GM18511 (cell line): Measurements from ENCODE around the gene VAT1L.
"Not testable (repeated sequence)": the region's sequence is repeated elsewhere in the genome, so short reads cannot be mapped to it uniquely, and the experiment has no call there.

Experiments used
- ATAC-seq: cut with Tn5 transposase; IDR thresholded peaks from one replicate; pipeline ENCODE4 v1.9.1; 2021; ENCODE audit warnings: mild to moderate bottlenecking, moderate library complexity; ENCODE audit not compliant: unreplicated experiment

VAT1L gene

DNA sequence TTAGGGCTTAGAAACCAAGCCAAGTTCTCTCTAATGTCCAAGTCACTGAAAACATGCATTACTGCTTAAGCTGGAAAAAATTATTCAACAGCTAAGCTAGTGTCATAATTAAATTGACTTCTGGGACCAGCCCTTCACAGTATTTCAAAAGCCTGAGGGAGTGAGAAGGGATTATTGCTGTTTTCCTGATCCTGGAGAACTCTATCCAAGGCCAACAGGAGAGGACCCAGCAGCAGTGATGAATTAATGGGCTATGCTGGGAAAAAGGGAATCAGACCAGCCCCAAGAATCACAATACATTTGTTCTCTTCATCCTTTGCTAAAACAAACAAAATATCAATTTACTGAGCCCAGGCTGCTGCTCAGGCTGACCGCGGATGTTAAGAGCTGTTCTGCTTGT lies 199.4 kb downstream of the VAT1L start:
- no peak for ATAC-seq

DNA sequence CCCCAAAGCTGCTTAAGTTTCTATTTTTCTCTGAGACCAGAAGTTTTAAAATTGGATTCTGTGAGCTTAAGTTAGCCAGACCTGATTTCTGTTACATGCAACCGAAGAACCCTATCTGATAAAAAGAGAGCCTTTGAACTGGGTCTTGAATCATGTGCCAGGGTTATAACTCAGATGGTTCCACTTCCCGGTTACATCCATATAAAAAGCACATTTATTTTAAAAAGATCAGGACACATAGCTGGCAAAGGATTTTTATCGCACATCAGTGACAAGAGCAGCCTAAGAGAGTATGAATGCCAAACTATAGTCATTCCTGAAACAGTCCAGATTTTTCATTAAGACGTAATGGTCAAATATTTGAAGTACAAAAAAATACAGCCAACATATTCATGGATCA lies 201.5 kb downstream of the VAT1L start:
- no peak for ATAC-seq

GRCh38 chr16:77991701-77992100 lies 203.3 kb downstream of the VAT1L start:
- ATAC-seq, result no peak

GRCh38 chr16:77992381-77992780 lies 204.0 kb downstream of the VAT1L start:
- not testable (repeated sequence) for ATAC-seq

DNA sequence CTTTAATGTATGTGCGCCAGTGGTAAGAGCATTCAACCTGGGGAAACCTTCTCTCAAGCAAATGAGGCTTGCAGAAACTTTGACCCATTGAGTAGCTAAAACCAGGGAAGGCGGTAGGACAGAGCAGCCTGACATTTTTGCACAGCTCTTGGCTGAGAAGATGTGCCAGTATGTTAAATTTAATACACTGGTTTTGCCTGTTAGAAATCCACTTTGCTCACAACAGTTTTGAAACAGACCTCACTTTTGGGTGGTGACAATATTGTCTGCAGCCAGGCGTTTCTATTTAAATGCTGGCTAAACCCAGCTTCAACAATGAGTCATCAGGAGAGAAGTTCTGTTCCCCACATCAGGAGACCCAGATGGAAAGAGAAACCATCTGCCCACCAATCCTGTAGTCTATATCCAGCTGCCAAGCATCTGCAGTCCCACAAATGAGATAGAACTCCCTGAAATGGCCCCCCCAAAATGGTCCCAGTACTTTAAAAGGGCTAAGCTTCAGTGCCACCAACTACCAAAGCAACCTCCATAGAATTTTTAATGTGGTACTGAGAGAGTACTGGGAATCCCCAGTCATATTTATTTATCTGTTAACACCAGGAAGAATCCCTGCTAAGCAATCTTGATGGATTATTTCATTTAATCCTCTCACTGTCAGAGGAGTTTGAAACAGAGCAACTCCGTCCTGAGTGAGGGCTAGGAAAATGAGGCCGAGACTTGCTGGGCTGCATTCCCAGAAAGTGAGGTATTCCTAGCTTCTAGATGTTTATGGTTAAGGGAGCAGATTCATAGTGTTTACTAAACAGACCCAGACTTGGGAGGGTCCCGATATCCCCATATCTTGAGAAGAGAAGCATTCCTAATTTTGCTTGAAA lies 205.0 kb downstream of the VAT1L start:
- peak; percentile 51 for ATAC-seq

DNA sequence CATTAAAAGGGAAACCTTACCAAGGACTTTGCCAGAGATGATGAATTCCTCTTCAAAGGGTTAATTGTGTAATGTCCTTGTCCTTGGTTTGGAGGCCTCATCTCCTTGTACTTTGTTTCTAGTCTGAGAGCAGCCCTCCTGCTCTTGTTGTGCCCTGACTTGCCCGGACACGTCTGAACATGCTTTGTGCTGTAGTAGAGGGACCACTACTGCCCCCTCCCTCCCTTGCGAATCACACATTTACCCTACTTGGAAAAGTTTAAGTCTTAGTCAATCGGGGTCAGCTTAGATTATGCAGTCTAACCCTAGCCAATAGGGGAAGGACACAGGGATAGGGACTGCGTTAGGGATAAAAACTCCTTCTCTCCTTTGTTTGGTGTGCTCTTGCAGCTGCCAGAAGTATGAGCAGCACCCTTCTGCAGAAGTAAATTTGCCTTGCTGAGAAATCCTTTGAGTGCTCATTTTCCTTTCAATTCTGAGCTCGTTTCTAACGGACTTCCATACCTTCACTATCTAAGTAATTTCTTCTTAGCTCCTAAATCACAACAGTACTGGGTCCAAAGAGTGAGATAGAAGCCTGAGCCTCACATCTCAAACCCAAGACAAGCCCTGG lies 207.6 kb downstream of the VAT1L start:
- no peak for ATAC-seq

GRCh38 chr16:77998350-77999023 lies 210.1 kb downstream of the VAT1L start:
- ATAC-seq, result no peak

DNA sequence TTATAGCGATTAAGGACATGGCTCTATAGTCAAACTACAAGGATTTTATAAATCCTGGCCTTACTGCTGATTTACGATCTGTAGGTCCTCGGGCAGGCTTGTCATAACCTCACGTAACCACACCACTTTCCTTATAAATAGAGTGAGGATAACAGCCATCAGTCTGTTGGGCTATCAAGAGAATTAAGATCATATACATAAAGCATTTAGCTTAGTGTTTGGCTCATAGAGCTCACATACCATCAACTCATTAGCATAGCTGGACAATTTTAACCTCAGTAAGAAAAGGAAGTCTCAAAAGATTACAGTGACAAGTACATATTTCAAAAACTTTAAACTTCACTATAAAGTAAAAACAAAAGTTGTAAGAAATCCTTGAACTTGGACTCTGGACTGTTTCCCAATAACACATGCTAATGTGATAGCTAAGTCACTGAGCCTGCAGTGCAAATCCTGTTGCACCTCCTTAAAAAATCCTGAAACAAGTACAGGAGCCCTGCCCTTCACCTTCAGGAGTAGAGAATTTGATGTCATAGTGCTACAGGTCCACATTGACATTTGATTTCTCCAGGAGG lies 213.2 kb downstream of the VAT1L start:
- ATAC-seq, result no peak

DNA sequence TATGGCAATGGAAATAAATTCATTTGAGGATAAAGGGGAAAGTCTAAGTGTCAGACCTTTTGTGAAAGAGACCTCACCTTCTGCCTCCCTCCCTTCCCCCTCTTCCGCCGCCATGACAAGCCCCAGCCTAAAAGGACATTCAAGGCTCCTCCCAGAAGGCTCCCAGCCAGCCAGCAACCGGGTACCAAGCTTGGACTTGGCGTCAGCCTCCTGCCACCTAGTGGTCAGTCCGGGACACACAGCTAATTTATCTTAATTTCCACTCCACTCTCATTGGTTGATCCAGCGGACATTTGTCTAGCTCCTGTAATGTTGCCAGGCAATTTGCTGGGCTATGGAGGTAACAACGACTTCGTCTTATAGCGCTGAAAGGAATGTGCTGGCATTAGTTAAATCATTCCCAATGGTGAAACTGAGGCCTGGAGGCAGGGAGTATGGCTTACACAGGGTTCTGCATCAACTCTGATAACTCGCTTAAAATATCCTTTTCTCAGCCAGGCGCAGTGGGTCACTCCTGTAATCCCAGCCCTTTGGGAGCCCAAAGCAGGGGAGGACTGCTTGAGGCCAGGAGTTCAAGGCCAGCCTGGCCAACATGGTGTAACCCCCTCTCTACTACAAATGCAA lies 214.7 kb downstream of the VAT1L start:
- ATAC-seq, result peak; percentile 95

DNA sequence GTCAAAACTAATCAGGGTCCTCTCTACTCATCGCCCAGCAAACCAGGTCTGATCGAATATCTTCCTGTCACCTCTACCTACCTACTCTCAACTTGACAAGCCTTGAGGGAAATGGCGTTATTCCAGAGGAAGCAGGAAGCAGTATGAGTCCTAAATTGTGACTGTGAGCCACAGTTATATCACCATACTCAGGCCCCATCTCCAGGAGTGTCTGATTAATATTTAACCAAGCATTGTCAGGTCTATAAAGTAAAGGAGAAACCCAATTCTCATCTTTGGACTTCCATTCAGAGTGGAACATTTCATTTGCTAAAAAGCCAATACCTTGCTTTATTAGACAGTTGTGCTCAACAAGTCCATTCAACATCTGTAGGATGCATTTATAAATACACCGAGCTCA lies 216.2 kb downstream of the VAT1L start:
- no peak for ATAC-seq

DNA sequence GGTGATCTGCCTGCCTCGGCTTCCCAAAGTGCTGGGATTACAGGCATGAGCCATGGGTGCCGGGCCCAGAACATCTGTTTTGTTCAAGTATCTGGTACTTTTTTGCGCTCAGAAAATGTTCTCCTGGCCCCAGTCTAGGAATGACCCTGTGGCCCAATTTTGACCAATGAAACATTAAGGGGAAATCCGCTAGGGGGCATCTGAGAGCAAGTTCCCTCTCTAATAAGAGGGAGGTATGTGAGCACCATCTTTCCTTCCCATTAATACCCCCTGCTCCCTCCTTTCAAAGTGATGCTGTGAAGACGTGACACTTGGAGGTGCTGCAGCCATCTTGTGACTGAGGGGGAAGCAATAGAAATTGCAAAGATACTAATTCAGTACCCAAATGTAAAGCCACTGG lies 217.5 kb downstream of the VAT1L start:
- ATAC-seq, result no peak

DNA sequence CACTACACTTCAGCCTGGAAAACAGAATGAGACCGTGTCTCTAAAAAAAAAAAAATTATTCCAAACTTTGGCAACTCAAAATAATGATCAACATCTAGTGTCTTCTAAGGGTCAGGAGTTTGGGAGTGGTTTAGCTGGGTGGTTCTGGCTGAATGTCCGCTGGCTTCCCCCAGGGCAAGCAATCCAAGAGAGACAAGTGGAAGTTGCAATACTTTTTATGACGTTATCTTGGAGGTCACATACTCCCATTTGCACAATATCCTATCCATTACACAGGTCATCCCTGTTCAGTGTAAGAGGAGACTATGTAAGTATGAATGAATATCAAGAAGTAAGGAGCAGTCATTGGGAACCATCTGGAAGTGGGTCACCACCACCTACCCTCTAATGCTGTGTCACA lies 218.8 kb downstream of the VAT1L start:
- no peak for ATAC-seq

- ATAC-seq, result no peak
Measured at GRCh38 chr16:78022347-78023060, 234.1 kb downstream of the VAT1L start, which contains the start of gene CLEC3A. Gene CLEC3A, plus strand, starts transcription at chr16:78022548. Its CDS starts 79 bp downstream, at chr16:78022627.

GRCh38 chr16:78024159-78024558 lies 235.8 kb downstream of the VAT1L start:
- ATAC-seq, result no peak

DNA sequence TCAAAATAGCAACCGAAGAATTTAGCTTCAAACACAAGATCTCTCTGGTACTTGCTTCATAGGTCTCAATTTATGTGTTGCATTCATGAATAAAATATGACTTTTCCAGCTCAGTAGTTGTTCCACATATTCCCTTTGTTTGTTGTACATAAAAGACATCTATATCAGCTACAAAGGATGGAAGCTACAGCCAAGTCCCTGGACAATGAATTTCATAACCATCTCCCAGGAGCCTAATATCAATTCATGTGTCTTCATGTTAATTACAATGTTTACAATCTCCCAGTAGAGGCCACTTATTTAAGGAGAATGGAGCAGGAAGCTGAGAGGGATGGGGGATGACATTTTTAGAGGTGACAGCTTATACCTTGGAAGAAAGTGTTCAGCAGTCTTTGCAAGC lies 237.3 kb downstream of the VAT1L start:
- ATAC-seq, result no peak

DNA sequence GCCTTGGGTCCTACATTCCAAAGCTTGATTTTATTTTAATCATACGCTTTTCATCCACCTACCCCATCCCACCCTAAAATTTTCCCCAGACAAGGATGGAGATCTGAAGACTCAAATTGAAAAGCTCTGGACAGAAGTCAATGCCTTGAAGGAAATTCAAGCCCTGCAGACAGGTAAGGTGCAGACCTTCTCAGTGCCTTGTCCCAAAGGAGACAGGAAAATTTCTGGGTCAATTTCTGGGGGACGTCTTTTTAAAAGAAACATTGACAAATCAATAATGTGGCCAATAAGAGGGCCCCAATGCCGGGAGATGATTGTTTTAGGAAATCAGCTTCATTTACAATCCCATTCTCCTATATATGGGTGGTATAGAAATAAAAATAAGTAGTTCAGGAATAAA lies 239.7 kb downstream of the VAT1L start:
- ATAC-seq, result no peak
